ENCODE measurements around the gene TTC33.

TTC33 gene

DNA sequence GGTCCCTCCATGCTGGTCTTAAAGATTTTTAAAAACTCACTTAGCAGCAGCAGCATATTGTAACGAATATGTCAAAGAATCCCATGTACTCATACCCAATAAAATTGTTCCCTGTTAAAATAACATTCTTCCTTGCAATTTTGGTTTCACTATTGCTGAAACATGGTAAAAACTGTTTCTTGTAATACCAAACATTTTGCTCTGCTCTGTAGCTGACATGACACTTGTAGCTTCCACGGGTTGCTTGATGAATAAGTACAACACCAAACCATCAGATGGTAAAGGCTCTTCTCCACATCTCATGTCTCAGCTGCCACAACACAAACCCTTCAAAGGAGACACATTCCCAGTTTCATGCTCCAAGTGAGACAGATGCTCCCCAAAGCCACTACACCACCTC lies 256.8 kb downstream of the TTC33 start:
- DNase-seq (ENCODE audit: low read depth, low spot score), result no peak

DNA sequence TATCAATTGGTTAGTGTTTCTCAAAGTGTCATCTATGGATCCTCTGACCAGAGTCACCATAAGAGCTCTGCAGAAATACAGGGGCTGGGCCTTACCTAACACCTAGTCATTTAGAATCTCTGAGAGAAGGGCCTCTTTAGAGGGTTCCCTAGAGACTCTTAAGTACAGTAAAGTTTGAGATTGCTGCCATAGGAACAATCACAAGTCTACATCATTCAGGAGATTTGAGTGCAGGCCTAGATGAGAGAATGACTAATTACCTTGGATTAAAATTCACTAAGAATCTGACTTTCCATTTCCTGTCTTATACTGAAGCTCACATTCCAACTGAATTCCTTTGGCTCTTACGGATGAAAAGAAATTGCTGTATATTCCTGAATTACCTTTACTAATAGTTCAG lies 258.2 kb downstream of the TTC33 start:
- H3K27ac ChIP-seq, result no peak overlapping the region
- no peak for DNase-seq (ENCODE audit: low read depth, low spot score)

More for the DNA sequence above, 256.8 kb downstream of the TTC33 start:
- no peak overlapping the region for H3K27ac ChIP-seq

DNA sequence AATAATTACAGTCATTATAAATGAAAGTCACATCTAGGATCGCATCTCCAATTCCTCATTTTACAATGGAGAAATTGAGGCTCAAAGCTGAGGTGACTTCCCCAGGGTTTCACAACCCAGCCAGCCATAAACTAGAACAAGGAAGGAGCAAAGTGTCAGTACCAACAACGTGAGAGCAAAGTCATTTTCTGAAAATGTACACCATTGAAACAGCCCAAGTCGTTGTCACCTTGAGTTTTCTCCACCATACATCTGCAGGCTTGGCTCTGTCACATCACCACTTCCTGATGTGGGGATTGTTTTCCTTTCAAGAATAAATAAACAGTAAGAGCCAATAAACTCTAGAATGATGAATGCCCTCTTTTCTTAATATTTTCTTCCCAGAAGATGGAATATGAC lies 260.5 kb downstream of the TTC33 start:
- no peak for DNase-seq (ENCODE audit: low read depth, low spot score)
- H3K27ac ChIP-seq, result no peak overlapping the region

GRCh38 chr5:40494631-40495236 lies 261.0 kb downstream of the TTC33 start:
- no peak for DNase-seq (ENCODE audit: low read depth, low spot score)
- no peak overlapping the region for H3K27ac ChIP-seq

GRCh38 chr5:40492056-40492455 lies 263.7 kb downstream of the TTC33 start:
- DNase-seq (ENCODE audit: low read depth, low spot score), result no peak
- H3K27ac ChIP-seq, result no peak overlapping the region

- DNase-seq (ENCODE audit: low read depth, low spot score), result no peak
- no peak overlapping the region for H3K27ac ChIP-seq
Measured at GRCh38 chr5:40491644-40492043, 264.1 kb downstream of the TTC33 start.

DNA sequence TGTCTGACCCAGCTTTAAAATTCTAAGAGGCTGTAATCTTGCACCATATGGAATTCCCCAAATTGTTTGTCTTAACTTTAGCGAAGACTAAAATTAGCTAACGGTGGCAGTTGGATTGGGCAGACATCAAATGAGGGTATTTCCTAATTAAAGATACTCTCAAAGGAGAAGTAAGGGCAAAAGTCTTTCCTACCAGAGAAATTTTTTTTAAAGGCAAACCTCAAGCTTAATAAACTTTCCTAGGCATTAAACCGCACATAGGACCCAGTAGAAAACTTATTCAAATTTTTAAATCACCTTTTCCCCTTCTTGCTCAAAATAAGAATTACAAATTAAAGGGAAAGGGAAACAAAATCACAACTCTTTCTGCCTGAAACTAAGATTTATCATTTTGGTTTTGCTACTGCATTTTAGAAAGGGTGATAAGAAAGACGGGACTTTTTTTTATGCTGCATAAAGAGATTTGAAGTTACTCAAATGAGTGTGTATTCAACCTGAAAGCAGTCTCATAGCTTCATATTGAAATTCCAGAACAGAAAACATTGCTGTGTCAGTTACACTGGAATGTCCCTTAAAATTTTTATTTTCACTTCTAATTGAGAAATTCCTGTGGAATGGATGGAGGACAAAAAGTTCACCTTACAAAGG lies 265.2 kb downstream of the TTC33 start:
- no peak overlapping the region for H3K27ac ChIP-seq
- no peak for DNase-seq (ENCODE audit: low read depth, low spot score)

DNA sequence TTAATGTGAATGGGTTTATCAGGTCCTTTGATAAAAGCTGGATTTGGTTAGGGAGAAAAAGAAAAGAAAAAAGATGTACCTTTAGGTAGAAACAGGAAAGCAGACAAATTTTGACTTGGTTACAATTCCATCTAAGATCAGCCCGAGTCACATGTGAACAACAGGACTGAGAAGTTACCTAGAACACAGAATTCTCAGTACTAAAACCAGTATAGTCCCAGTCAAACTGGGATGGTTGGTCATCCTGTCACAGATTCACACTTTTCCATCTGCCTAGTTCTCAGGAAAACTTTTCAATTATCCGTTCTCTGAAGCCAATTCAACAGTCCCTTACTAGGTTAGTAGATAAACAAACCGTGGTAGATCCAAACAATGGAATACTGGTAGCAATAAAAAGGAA lies 266.3 kb downstream of the TTC33 start:
- DNase-seq (ENCODE audit: low read depth, low spot score), result no peak
- H3K27ac ChIP-seq, result no peak overlapping the region

DNA sequence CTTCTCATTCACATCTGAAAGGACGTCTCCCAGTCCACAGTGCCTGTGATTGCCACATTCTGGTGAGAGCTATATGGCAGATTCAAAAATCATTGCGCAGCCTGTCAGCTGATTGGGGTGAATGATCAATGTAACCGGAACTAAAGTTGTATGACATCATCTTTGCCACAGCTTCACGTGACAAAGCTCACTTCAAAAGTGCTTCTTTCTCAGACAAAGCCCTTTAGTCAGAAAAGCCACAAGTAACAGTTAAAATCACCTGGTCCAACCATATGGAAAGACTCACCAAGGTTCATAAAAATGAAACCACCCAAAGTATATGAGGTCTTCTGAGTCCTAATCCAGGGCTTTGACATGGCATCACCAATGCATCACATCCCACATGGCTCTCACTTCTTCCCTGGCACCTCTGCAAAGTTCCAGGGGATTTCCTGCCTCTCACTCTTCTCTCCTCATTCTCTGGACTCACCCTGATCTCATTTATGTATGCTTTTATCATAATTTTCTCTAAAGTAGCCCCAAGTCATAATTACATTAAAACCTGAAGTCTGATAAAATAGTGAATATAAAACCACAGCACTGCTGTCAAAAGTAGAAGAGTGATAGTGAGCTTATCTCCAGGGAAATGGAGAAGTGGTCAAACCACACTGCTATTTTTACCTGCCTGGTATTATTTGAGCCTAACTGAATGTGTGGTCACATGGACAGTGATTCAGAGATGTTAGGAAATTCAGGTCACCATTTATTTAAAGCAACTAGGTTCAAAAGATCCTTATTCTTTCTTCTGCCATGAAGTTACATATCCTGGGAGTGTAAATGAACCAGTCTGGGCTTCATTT lies 269.1 kb downstream of the TTC33 start:
- peak; percentile 20 for DNase-seq (ENCODE audit: low read depth, low spot score)
- H3K27ac ChIP-seq, result peak overlapping the region; percentile 6

GRCh38 chr5:40485021-40485998 lies 270.5 kb downstream of the TTC33 start:
- no peak for DNase-seq (ENCODE audit: low read depth, low spot score)
- H3K27ac ChIP-seq, result no peak overlapping the region

- DNase-seq (ENCODE audit: low read depth, low spot score), result no peak
- H3K27ac ChIP-seq, result no peak overlapping the region
Measured at GRCh38 chr5:40484495-40484894, 271.3 kb downstream of the TTC33 start.

DNA sequence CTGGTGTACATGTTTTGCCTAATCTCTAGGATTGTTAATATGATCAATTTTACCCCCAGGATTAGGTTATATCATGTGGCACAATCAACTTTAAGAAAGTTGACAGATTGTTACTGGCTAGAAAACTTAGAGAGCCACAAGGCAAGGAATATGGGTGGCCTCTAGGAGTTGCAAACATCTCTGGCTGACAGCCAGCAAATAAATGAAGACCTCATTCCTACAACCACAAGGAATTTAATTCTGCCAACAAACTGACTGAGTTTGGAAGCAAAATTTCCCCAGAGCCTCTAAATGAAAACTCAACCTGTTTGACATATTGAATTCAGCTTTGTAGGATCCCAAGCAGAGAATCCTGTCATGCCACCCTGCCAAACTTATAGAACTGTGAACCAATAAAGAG lies 272.4 kb downstream of the TTC33 start:
- H3K27ac ChIP-seq, result no peak overlapping the region
- DNase-seq (ENCODE audit: low read depth, low spot score), result no peak

DNA sequence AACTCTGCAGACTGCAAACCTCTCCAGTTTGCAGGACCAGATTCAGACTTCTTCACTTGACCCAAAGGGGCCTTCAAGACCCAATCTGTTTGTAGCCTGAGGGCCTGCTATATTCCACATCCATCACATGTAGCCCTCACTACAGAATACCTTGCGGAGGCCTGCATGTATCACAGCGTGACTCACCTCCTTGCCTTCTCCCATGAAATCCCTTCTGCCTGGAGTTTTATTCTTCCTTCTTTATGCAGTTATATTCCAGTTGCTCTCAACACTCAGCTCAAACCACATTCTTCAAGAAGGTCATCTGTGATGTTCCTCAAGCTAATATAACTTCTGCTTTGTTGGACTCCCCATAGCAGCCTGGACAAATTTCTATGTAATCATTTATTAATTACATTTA lies 274.5 kb downstream of the TTC33 start:
- H3K27ac ChIP-seq, result no peak overlapping the region
- DNase-seq (ENCODE audit: low read depth, low spot score), result peak; percentile 34

DNA sequence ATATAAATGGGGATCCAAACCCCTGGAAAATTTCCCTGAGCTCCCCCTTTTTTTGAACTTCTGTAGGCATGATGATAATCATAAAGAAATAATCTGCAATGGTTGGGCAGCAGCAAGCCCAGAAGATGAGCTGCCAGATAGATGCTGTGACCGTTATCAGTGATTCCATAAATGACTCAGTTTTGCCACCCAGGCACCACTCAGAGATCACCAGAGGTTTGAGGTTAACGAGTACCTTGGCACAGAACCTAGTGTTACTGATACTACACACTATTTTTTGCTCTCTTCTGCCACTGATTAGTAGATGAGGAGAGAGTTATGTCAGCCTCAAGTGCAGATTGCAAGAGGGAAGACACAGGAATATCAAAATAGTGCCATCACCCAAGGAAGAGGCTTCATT lies 275.4 kb downstream of the TTC33 start:
- H3K27ac ChIP-seq, result no peak overlapping the region
- DNase-seq (ENCODE audit: low read depth, low spot score), result no peak

- DNase-seq (ENCODE audit: low read depth, low spot score), result no peak
- no peak overlapping the region for H3K27ac ChIP-seq
Measured at GRCh38 chr5:40479939-40480338, 275.8 kb downstream of the TTC33 start.

DNA sequence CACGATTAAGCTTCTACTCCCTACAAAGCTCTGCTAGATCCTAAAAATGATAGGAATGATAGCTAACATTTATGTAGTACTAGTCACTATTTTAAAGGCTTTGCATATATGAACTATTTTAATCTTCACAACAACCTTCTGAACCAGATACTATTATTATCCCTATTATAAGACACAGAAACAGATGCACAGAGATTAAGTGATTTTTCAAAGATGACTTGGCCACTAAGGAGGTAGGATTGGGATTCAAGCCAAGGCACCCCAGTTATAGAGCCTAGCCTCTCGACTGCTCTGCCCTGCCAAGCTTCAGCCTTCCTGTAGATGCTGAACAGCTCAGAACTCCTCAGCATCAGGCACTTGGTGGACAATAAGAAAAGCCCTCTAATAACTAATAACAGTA lies 277.0 kb downstream of the TTC33 start:
- no peak overlapping the region for H3K27ac ChIP-seq
- DNase-seq (ENCODE audit: low read depth, low spot score), result no peak

- H3K27ac ChIP-seq, result peak overlapping the region; percentile 23
- DNase-seq (ENCODE audit: low read depth, low spot score), result peak; percentile 72
Measured at GRCh38 chr5:40477856-40478546, 277.8 kb downstream of the TTC33 start.

GRCh38 chr5:40475561-40475960 lies 280.2 kb downstream of the TTC33 start:
- H3K27ac ChIP-seq, result no peak overlapping the region
- no peak for DNase-seq (ENCODE audit: low read depth, low spot score)

GRCh38 chr5:40474250-40474649 lies 281.5 kb downstream of the TTC33 start:
- no peak for DNase-seq (ENCODE audit: low read depth, low spot score)
- no peak overlapping the region for H3K27ac ChIP-seq

- H3K27ac ChIP-seq, result no peak overlapping the region
- DNase-seq (ENCODE audit: low read depth, low spot score), result no peak
Measured at GRCh38 chr5:40465416-40465815, 290.3 kb downstream of the TTC33 start.
